Hair follicular keratinocyte (primary cell): ENCODE data around the gene HSD17B11. TPM values are rescaled to one million over a fixed set of nuclear protein-coding genes. Genes with fewer than 3 reads are reported as not detected.

Experiments
- total RNA-seq: library from RNA; depleted of rRNA; stranded (reverse); fragments of >200 nt; gene quantifications from 2 replicates; pipeline ENCODE4 v1.2.3, GENCODE V29; 2015

Gene HSD17B11
- 4.3 and 16.7 TPM in 2 replicates for total RNA-seq

GRCh38 chr4:87390891-87391575, at the start of gene HSD17B11:
Gene HSD17B11 (minus strand): TSS chr4:87391188. CDS start chr4:87391070, 118 bp downstream.

GRCh38 chr4:87422104-87423052, 31.4 kb upstream of the HSD17B11 start, which contains the start of gene NUDT9:
Gene NUDT9 (plus strand): TSS chr4:87422573. CDS start chr4:87422906, 333 bp downstream.

GRCh38 chr4:87322754-87323153, 68.2 kb downstream of the HSD17B11 start, which contains the start of gene HSD17B13:
Gene HSD17B13 (minus strand): TSS chr4:87322882. CDS start chr4:87322841, 41 bp downstream.

Other genes with a start within 250 kb of the HSD17B11 start
- gene KLHL8, start 170.6 kb downstream of the HSD17B11 start, total RNA-seq = 4.4 TPM in 2 replicates
- gene HSD17B13, start 68.3 kb downstream of the HSD17B11 start, total RNA-seq = not detected in 2 replicates
- gene NUDT9, start 31.4 kb upstream of the HSD17B11 start, total RNA-seq = 11.6 and 13.0 TPM in 2 replicates
- not detected in 2 replicates for gene SPARCL1, start 138.2 kb upstream of the HSD17B11 start, total RNA-seq
- gene DSPP, start 217.3 kb upstream of the HSD17B11 start, total RNA-seq = not detected in 2 replicates